Measurements from ENCODE around the gene SMYD4. TPM values are rescaled to one million over a fixed set of nuclear protein-coding genes. Genes with fewer than 3 reads are reported as not detected.

SMYD4 gene
- total RNA-seq, 1 donor from 2014 or later, result 22.5 TPM

- H3K36me3 Mint-ChIP-seq, result peaks cover 21% of the 10 kb centered on the region
- H3K4me3 Mint-ChIP-seq, result no peak overlapping the region
- no peak for TF ChIP-seq CTCF (conservative IDR thresholded peaks at IDR 0.05)
- H3K27ac Mint-ChIP-seq, result no peak overlapping the region
- DNase-seq (ENCODE audit: extremely low spot score, unreplicated experiment), result no peak
- H3K27me3 Mint-ChIP-seq, result no peaks in the 10 kb centered on the region
- peaks cover 11% of the 10 kb centered on the region for H3K4me1 Mint-ChIP-seq (ENCODE audit: unreplicated experiment)
- no peaks in the 10 kb centered on the region for H3K9me3 Mint-ChIP-seq
Measured at GRCh38 chr17:1782171-1782567, 47.5 kb downstream of the SMYD4 start.

GRCh38 chr17:1779571-1780131, 50.1 kb downstream of the SMYD4 start:
- no peak for TF ChIP-seq CTCF (conservative IDR thresholded peaks at IDR 0.05)
- Mint-ChIP-seq H3K27me3 (no peaks in the 10 kb centered on the region), H3K4me1 (ENCODE audit: unreplicated experiment) (peaks cover 11% of the 10 kb centered on the region), H3K27ac (no peak overlapping the region), H3K36me3 (peaks cover 20% of the 10 kb centered on the region), H3K9me3 (no peaks in the 10 kb centered on the region), H3K4me3 (no peak overlapping the region)
- DNase-seq (ENCODE audit: extremely low spot score, unreplicated experiment), result no peak

GRCh38 chr17:1776857-1777256, 52.8 kb downstream of the SMYD4 start:
- DNase-seq (ENCODE audit: extremely low spot score, unreplicated experiment), result no peak
- Mint-ChIP-seq H3K4me1 (ENCODE audit: unreplicated experiment) (no peaks in the 10 kb centered on the region), H3K4me3 (no peak overlapping the region), H3K9me3 (no peaks in the 10 kb centered on the region), H3K36me3 (peaks cover 5% of the 10 kb centered on the region), H3K27ac (no peak overlapping the region), H3K27me3 (no peaks in the 10 kb centered on the region)
- no peak for TF ChIP-seq CTCF (conservative IDR thresholded peaks at IDR 0.05)

GRCh38 chr17:1776328-1776727, 53.4 kb downstream of the SMYD4 start:
- no peak for TF ChIP-seq CTCF (conservative IDR thresholded peaks at IDR 0.05)

GRCh38 chr17:1774390-1775176, 55.1 kb downstream of the SMYD4 start:
- Mint-ChIP-seq H3K27me3 (no peaks in the 10 kb centered on the region), H3K9me3 (no peaks in the 10 kb centered on the region), H3K4me1 (ENCODE audit: unreplicated experiment) (peaks cover 7% of the 10 kb centered on the region), H3K4me3 (no peak overlapping the region), H3K27ac (no peak overlapping the region), H3K36me3 (peaks cover 4% of the 10 kb centered on the region)
- DNase-seq (ENCODE audit: extremely low spot score, unreplicated experiment), result no peak
- TF ChIP-seq CTCF (conservative IDR thresholded peaks at IDR 0.05), result no peak

More at GRCh38 chr17:1776328-1776727, 53.4 kb downstream of the SMYD4 start:
- Mint-ChIP-seq H3K27me3 (no peaks in the 10 kb centered on the region), H3K4me3 (no peak overlapping the region), H3K27ac (no peak overlapping the region), H3K36me3 (peaks cover 4% of the 10 kb centered on the region), H3K9me3 (no peaks in the 10 kb centered on the region), H3K4me1 (ENCODE audit: unreplicated experiment) (no peaks in the 10 kb centered on the region)
- DNase-seq (ENCODE audit: extremely low spot score, unreplicated experiment), result no peak
